WTC11 (cell line): ENCODE results near the gene NRF1. TPM values are rescaled to one million over a fixed set of nuclear protein-coding genes. Genes with fewer than 3 reads are reported as not detected.

Source experiments
- ATAC-seq: fragments of 200-7000 bp; cut with Tn5 transposase; 2 replicates; pipeline ENCODE4 v1.10.0; 2021; ENCODE audit warnings: mild to moderate bottlenecking, moderate library complexity
- CTCF ChIA-PET: fragments of 300-600 bp; sonication (Branson Sonifier 250); formaldehyde crosslinking; loops from one replicate; lab custom pipeline; 2021; ENCODE audit warnings: antibody characterized with exemption; lab: Charles Lee
- POLR2A ChIA-PET: fragments of 350-600 bp; sonication (Branson Sonifier 250); formaldehyde crosslinking; loops from one replicate; lab custom pipeline; 2021; ENCODE audit warnings: antibody characterized with exemption; lab: Charles Lee
- DNase-seq: peaks from one replicate; pipeline ENCODE4 v3.0.0; 2021; ENCODE audit warnings: low spot score
- H3K27ac Mint-ChIP-seq: 2 replicates; pipeline ENCODE4 v1.8.0; 2021; ENCODE audit warnings: mixed read lengths
- H3K27me3 Mint-ChIP-seq: 2 replicates; pipeline ENCODE4 v1.8.0; 2021; ENCODE audit warnings: low read depth, mild to moderate bottlenecking, moderate library complexity, mixed read lengths
- H3K36me3 Mint-ChIP-seq: 2 replicates; pipeline ENCODE4 v1.8.0; 2021; ENCODE audit warnings: mixed read lengths
- H3K4me1 Mint-ChIP-seq: 2 replicates; pipeline ENCODE4 v1.8.0; 2022; ENCODE audit warnings: mixed read lengths
- H3K4me3 Mint-ChIP-seq: 2 replicates; pipeline ENCODE4 v1.8.0; 2021; ENCODE audit warnings: mild to moderate bottlenecking, moderate library complexity, mixed read lengths
- H3K9me3 Mint-ChIP-seq: 2 replicates; pipeline ENCODE4 v1.8.0; 2021; ENCODE audit warnings: mixed read lengths
- AR ChIP-seq: fragments of 250-450 bp; sonication (Bioruptor Pico); IDR thresholded peaks from 2 replicates; pipeline ENCODE4 v1.9.0; 2021; ENCODE audit warnings: mild to moderate bottlenecking
- CREB1 ChIP-seq: sonication (generic); formaldehyde crosslinking; IDR thresholded peaks from 2 replicates; pipeline ENCODE4 v1.8.0; 2023; ENCODE audit warnings: mild to moderate bottlenecking, missing genetic modification reagents
- ELF4 ChIP-seq: sonication (generic); formaldehyde crosslinking; IDR thresholded peaks from 2 replicates; pipeline ENCODE4 v1.8.1; 2022; ENCODE audit warnings: low read depth, mild to moderate bottlenecking, moderate library complexity, missing genetic modification reagents
- ETV6 ChIP-seq: sonication (generic); formaldehyde crosslinking; IDR thresholded peaks from 2 replicates; pipeline ENCODE4 v1.8.1; 2022; ENCODE audit warnings: mild to moderate bottlenecking, missing genetic modification reagents
- FOXJ3 ChIP-seq: sonication (generic); formaldehyde crosslinking; IDR thresholded peaks from 2 replicates; pipeline ENCODE4 v1.9.0; 2021; ENCODE audit warnings: missing genetic modification reagents, mild to moderate bottlenecking, borderline replicate concordance
- FOXP4 ChIP-seq: sonication (generic); formaldehyde crosslinking; IDR thresholded peaks from 2 replicates; pipeline ENCODE4 v1.8.0; 2022; ENCODE audit warnings: mild to moderate bottlenecking, missing genetic modification reagents
- GTF2I ChIP-seq: fragments of 250-450 bp; sonication (Bioruptor Pico); conservative IDR thresholded peaks from 2 replicates; pipeline ENCODE4 v1.4.0; 2021; ENCODE audit warnings: mild to moderate bottlenecking
- NR1H2 ChIP-seq: sonication (generic); formaldehyde crosslinking; IDR thresholded peaks from 2 replicates; pipeline ENCODE4 v1.9.0; 2021; ENCODE audit warnings: mild to moderate bottlenecking, moderate library complexity, missing genetic modification reagents
- PRRX2 ChIP-seq: fragments of 250-450 bp; sonication (Bioruptor Pico); IDR thresholded peaks from 2 replicates; pipeline ENCODE4 v1.8.0; 2021; ENCODE audit warnings: mild to moderate bottlenecking
- ZNF219 ChIP-seq: sonication (generic); formaldehyde crosslinking; IDR thresholded peaks from 2 replicates; pipeline ENCODE4 v1.8.0; 2023; ENCODE audit warnings: missing genetic modification reagents, mild to moderate bottlenecking, borderline replicate concordance
- ZNF423 ChIP-seq: fragments of 250-450 bp; sonication (Bioruptor Pico); IDR thresholded peaks from 2 replicates; pipeline ENCODE4 v2.1.2; 2022; ENCODE audit warnings: mild to moderate bottlenecking, moderate library complexity
- ZNF425 ChIP-seq: fragments of 250-450 bp; sonication (Bioruptor Pico); conservative IDR thresholded peaks from 2 replicates; pipeline ENCODE4 v1.9.0; 2021; ENCODE audit warnings: mild to moderate bottlenecking
- total RNA-seq: library from RNA; stranded (reverse); gene quantifications from 3 replicates; pipeline ENCODE4 v1.2.3, GENCODE V29; 2021
- TF ChIP-seq, protein P1 (sequence below): sonication (generic); formaldehyde crosslinking; IDR thresholded peaks from 2 replicates; pipeline ENCODE4 v1.8.1; 2022; ENCODE audit warnings: missing genetic modification reagents, borderline replicate concordance
- TF ChIP-seq, protein P2 (sequence below): sonication (generic); formaldehyde crosslinking; IDR thresholded peaks from 2 replicates; pipeline ENCODE4 v1.8.0; 2022; ENCODE audit warnings: missing genetic modification reagents
- TF ChIP-seq, protein P3 (sequence below): sonication (generic); formaldehyde crosslinking; IDR thresholded peaks from 2 replicates; pipeline ENCODE4 v1.8.0; 2023; ENCODE audit warnings: mild to moderate bottlenecking, missing genetic modification reagents
- TF ChIP-seq, protein P4 (sequence below): sonication (generic); formaldehyde crosslinking; IDR thresholded peaks from 2 replicates; pipeline ENCODE4 v1.8.1; 2023; ENCODE audit warnings: mild to moderate bottlenecking, missing genetic modification reagents, moderate library complexity
- TF ChIP-seq, protein P5 (sequence below): sonication (generic); formaldehyde crosslinking; IDR thresholded peaks from 2 replicates; pipeline ENCODE4 v1.8.1; 2022; ENCODE audit warnings: low read depth, missing genetic modification reagents, borderline replicate concordance

Gene NRF1
- total RNA-seq, 1 experiment from 2014 or later: 16.4 TPM

DNA sequence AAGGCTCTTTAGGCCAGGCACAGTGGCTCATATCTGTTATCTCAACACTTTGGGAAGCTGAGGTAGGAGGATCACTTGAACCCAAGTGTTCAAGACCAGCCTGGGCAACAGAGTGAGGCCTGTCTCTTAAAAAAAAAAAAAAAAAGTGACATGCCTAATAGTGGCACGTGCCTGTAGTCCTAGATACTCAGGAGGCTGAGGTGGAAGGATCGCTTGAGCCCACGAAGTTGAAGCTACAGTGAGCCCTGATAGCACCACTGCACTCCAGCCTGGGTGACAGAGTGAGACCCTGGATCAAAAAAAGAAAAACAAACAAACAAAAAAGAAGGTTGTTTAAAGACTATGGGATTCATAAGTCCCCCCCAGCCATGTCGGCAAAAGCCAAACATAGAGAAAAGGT lies 42.2 kb upstream of the NRF1 start:
- Mint-ChIP-seq H3K4me3 (no peak overlapping the region), H3K27me3 (peaks cover 5% of the 10 kb centered on the region), H3K4me1 (no peaks in the 10 kb centered on the region), H3K27ac (no peak overlapping the region), H3K9me3 (peaks cover 17% of the 10 kb centered on the region), H3K36me3 (no peaks in the 10 kb centered on the region)
- TF ChIP-seq NR1H2 (CRISPR knock-in tag): no peak
- TF ChIP-seq, protein P1, sequence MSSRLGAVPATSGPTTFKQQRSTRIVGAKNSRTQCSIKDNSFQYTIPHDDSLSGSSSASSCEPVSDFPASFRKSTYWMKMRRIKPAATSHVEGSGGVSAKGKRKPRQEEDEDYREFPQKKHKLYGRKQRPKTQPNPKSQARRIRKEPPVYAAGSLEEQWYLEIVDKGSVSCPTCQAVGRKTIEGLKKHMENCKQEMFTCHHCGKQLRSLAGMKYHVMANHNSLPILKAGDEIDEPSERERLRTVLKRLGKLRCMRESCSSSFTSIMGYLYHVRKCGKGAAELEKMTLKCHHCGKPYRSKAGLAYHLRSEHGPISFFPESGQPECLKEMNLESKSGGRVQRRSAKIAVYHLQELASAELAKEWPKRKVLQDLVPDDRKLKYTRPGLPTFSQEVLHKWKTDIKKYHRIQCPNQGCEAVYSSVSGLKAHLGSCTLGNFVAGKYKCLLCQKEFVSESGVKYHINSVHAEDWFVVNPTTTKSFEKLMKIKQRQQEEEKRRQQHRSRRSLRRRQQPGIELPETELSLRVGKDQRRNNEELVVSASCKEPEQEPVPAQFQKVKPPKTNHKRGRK (CRISPR knock-in tag): no peak
- no peak for TF ChIP-seq AR
- no peak for TF ChIP-seq GTF2I (CRISPR knock-in tag)
- ATAC-seq: no peak
- ChIA-PET CTCF (no interaction called here), POLR2A (interaction anchor here (0.7 kb wide), 1 partner anchor 23 kb away, joined by 3 read pairs; no protein-coding TSS in a partner anchor)
- DNase-seq: no peak

GRCh38 chr7:129569811-129570215 lies 41.7 kb upstream of the NRF1 start:
- peaks cover 17% of the 10 kb centered on the region for H3K9me3 Mint-ChIP-seq
- ChIA-PET CTCF (no interaction called here), POLR2A (interaction anchor here (0.7 kb wide), 1 partner anchor 23 kb away, joined by 3 read pairs; no protein-coding TSS in a partner anchor)
- H3K4me3 Mint-ChIP-seq: no peak overlapping the region
- no peaks in the 10 kb centered on the region for H3K36me3 Mint-ChIP-seq
- peaks cover 5% of the 10 kb centered on the region for H3K27me3 Mint-ChIP-seq
- H3K4me1 Mint-ChIP-seq: no peaks in the 10 kb centered on the region
- DNase-seq (no peak), ATAC-seq (no peak)
- H3K27ac Mint-ChIP-seq: no peak overlapping the region
- TF ChIP-seq ZNF423 (no peak), ZNF219 (no peak), ZNF425 (no peak), PRRX2 (no peak), FOXJ3 (no peak), FOXP4 (CRISPR knock-in tag) (no peak), ELF4 (CRISPR knock-in tag) (no peak), CREB1 (CRISPR knock-in tag) (no peak), ETV6 (CRISPR knock-in tag) (no peak)
- TF ChIP-seq, protein P2, sequence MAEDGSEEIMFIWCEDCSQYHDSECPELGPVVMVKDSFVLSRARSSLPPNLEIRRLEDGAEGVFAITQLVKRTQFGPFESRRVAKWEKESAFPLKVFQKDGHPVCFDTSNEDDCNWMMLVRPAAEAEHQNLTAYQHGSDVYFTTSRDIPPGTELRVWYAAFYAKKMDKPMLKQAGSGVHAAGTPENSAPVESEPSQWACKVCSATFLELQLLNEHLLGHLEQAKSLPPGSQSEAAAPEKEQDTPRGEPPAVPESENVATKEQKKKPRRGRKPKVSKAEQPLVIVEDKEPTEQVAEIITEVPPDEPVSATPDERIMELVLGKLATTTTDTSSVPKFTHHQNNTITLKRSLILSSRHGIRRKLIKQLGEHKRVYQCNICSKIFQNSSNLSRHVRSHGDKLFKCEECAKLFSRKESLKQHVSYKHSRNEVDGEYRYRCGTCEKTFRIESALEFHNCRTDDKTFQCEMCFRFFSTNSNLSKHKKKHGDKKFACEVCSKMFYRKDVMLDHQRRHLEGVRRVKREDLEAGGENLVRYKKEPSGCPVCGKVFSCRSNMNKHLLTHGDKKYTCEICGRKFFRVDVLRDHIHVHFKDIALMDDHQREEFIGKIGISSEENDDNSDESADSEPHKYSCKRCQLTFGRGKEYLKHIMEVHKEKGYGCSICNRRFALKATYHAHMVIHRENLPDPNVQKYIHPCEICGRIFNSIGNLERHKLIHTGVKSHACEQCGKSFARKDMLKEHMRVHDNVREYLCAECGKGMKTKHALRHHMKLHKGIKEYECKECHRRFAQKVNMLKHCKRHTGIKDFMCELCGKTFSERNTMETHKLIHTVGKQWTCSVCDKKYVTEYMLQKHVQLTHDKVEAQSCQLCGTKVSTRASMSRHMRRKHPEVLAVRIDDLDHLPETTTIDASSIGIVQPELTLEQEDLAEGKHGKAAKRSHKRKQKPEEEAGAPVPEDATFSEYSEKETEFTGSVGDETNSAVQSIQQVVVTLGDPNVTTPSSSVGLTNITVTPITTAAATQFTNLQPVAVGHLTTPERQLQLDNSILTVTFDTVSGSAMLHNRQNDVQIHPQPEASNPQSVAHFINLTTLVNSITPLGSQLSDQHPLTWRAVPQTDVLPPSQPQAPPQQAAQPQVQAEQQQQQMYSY: no peak
- TF ChIP-seq, protein P3, sequence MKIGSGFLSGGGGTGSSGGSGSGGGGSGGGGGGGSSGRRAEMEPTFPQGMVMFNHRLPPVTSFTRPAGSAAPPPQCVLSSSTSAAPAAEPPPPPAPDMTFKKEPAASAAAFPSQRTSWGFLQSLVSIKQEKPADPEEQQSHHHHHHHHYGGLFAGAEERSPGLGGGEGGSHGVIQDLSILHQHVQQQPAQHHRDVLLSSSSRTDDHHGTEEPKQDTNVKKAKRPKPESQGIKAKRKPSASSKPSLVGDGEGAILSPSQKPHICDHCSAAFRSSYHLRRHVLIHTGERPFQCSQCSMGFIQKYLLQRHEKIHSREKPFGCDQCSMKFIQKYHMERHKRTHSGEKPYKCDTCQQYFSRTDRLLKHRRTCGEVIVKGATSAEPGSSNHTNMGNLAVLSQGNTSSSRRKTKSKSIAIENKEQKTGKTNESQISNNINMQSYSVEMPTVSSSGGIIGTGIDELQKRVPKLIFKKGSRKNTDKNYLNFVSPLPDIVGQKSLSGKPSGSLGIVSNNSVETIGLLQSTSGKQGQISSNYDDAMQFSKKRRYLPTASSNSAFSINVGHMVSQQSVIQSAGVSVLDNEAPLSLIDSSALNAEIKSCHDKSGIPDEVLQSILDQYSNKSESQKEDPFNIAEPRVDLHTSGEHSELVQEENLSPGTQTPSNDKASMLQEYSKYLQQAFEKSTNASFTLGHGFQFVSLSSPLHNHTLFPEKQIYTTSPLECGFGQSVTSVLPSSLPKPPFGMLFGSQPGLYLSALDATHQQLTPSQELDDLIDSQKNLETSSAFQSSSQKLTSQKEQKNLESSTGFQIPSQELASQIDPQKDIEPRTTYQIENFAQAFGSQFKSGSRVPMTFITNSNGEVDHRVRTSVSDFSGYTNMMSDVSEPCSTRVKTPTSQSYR: no peak
- TF ChIP-seq, protein P4, sequence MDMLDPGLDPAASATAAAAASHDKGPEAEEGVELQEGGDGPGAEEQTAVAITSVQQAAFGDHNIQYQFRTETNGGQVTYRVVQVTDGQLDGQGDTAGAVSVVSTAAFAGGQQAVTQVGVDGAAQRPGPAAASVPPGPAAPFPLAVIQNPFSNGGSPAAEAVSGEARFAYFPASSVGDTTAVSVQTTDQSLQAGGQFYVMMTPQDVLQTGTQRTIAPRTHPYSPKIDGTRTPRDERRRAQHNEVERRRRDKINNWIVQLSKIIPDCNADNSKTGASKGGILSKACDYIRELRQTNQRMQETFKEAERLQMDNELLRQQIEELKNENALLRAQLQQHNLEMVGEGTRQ: no peak
- TF ChIP-seq, protein P5, sequence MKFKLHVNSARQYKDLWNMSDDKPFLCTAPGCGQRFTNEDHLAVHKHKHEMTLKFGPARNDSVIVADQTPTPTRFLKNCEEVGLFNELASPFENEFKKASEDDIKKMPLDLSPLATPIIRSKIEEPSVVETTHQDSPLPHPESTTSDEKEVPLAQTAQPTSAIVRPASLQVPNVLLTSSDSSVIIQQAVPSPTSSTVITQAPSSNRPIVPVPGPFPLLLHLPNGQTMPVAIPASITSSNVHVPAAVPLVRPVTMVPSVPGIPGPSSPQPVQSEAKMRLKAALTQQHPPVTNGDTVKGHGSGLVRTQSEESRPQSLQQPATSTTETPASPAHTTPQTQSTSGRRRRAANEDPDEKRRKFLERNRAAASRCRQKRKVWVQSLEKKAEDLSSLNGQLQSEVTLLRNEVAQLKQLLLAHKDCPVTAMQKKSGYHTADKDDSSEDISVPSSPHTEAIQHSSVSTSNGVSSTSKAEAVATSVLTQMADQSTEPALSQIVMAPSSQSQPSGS (CRISPR knock-in tag): no peak
